NOMO-1 treated with dmso at 0.1 percent for 144 hours (cell line): ENCODE measurements around the gene KCNG2.
"Not testable (repeated sequence)": the region's sequence is repeated elsewhere in the genome, so short reads cannot be mapped to it uniquely, and the experiment has no call there.

Experiments
- DNase-seq: peaks from one replicate; lab custom pipeline; 2025; ENCODE audit not compliant: unreplicated experiment; lab: John Stamatoyannopoulos, UW

Gene KCNG2

DNA sequence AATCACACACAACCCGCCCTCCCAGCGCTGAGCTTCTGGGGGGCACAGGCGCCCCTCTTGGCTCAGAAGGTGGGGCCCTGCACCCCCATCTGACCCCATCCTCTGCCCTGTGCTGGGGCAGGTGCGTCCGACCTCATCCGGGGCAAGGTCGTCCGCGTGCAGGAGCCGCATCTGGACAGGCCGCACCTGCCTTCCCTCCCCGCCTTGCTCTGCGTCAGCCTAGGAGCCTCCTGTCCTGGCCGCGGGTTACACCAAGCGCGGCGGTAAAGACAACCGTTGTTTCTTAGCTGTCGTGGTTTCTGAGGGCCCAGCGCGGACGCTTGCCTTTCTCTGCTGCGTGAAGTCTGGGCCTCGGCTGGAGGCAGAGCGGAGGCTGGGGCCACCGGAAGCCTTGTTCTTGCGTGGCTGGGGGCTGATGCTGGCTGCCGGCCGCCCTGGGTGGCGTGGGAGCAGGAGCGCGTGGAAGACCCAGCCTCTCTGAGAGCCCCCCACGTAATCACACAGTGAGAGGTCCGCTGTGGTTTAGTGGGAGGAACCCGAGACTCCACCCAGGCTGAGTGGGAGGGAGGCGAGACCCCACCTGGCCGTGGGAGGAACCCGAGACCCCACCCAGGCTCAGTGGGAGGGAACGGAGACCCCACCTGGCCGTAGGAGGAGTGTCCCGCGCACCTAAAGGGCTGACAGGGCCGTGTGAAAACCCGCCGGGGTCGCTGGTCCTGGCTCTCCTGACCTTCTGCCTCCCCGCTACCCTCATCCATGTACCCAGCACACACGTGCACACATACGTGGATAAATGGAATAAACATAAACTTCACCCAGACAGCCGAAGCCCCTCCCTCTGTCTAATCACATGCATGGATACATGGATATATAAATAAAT, 51.8 kb downstream of the KCNG2 start:
- DNase-seq, result no peak

GRCh38 chr18:79850731-79851130, 53.0 kb downstream of the KCNG2 start:
- no peak for DNase-seq

DNA sequence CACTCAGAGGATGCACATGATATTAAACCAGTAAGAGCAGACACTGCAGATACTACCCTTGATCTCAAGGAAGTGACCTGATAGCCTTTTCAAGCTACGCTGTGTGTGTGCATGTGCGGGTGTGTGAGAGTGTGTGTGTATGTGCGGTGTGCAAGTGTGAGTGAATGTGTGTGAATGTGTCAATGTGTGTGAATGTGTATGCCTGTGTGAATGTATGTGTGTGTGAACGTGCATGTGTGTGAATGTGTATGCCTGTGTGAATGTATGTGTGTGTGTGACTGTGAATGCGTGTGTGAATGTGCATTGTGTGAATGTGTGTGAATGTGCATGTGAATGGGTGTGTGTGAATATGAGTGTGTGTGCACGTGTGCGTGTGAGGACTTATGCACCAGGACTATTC, 53.8 kb downstream of the KCNG2 start:
- no peak for DNase-seq

DNA sequence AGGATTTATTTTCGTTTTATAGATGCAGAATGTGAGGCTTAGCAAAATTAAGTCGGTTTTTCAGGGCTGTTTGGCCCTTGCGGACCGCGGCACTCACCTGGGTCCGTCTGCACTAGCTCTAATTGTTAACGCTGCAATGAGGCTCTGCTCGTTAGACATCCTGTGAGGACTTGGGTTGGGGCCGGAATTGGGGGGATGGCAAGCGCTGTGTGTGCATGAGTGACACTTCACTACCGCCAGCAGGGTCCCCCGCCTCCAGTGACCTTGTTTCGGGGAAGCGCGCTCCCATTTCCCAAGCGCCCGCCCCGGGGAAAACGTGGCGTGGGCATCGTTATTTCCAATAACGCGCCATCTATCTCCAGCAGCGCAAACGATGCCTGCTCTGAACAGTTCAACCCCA, 54.2 kb downstream of the KCNG2 start:
- DNase-seq, result no peak

DNA sequence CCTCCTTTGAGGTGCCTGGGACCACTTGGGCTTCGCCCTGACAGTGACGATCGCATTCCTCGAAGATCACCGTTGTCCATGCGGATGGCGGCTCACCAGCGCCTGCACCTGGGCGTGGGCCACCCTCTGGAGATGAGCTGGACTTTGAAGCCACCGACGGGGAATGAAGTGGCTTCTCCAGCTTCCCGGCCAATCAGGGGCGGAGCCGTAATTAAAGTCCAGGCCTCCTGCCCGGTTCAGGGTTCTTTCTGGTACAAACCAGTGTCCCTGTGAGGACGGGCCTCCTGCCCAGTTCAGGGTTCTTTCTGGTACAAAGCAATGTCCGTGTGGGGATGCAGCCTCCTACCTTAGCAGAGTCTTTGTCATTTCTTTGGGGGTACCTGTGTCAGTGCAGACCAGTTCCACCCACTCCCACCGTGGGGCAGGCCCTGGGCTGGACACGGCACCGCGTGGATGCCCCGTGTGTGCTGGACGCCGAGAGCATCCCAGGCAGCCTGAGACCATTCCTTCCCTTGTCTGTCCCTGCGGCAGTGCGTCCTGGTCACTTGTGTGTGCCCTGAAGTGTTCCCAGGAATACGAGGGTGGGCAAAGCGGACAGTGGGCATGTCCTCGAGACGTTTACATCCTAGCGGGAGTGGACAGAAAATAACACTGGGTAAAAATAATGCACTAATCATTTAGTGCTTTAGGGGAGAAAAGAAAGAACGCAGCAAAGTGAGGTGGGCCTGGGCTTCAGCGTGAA, 55.0 kb downstream of the KCNG2 start:
- no peak for DNase-seq

DNA sequence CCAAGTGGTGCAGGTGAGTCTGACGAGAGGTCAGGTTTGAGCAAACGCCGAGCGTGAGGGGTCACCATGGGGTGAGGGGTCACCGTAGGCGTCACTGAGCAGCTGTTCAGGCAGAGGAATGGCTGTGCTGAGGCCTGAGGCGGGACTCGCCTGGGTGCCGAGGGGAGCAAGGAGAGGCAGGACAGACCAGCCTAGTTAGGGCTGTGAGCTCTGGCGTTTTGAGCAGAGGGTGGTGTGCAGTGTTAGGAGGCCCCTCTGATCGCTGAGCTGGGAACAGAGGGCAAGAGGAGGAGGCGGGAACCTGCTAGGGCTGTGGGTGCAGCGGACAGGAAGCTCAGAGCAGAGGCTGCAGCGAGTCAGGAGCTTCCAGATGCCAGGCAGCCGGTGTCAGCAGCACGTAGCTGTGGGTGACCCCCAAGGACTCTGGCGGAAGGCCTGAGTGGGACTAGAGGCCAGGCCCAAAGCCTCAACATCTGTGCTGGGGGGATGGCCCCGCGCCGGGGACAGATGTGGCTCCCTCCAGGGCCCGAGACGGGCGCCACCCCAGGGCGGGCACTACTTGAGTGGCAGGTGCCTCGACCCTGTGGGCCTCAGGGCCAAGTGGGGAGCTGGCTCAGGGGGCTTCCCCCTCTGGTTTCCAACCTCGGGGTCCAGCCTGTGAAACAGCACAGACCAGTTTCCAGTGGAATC, 55.7 kb downstream of the KCNG2 start:
- DNase-seq, result no peak

GRCh38 chr18:79853993-79854364, 56.2 kb downstream of the KCNG2 start:
- DNase-seq, result no peak

DNA sequence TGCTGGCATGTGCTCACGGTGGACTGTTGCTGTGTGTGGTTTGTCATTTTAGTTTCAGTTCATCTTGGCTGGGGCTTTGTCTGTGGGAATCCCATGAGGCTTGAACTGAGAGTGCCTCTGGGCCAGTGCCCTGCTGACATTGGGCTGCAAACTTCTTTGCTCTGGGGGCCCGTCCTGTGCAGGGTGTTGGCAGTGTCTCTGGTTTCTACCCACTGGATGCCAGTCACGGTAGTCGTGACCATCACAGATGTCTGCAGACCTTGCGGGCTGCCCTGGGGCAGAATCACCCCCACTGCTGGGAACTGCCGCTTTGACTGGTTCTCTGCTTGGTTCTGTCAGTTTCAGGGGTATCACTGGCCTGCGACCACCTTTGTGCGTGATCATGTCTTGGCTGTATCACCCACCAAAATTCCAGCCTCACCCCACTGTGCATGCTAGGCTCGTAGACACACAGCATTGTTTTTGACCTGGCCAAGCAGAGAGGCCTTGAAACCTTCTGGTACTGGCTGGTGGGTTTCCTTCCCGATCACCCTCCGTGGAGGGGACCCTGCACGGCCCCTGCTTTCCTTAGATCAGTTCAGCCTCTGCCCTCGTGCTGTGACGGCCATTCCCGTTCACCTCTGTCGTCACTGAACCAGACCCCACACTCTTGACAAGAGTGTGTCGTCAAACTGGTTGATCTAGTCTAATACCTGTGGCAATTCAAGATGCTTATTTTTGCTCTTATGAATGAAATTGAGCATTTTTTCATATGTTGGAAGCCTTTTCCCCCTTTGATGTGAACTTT, 57.6 kb downstream of the KCNG2 start:
- no peak for DNase-seq

DNA sequence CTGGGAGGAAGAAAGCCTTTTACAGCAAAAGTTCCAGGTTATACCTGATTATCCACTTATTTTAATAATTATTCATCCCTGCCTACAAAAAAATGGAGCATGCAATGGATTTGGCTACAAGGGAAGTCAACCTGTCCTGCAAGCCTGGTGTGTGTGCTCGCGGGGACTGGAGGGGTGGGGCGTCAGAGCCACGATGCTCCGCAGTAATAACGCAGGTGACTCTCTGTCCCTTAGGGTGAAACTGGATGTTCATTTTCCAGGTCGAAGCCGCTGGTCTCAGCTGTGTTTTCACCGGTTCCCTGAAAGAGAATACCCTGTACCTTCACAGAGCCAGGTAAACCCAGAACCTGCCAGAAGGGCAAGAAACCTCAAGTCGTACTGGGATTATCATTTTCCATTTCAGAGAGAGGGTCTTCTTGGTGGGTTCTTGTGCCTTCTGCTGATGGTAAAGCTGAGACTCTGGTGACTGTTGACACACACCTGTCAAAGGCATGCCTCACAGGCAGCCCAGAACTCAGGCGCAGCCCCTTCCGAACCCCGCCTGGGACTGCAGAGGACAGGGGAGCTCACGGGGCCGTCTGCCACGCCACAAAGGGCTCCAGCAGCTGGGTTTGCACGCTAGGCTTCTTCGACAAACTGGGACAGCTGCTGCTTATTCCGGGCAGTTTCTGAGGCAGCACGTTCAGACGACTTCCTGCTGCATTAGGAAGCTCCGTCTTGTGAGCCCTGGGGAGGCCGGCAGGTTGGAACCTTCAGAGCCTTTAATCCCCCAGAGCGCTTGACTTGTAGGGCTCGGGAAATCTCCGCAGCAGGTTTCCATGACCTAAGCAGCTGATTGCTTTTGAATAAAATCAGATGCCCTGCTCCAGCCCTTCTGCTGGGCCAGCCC, 58.6 kb downstream of the KCNG2 start:
- no peak for DNase-seq

DNA sequence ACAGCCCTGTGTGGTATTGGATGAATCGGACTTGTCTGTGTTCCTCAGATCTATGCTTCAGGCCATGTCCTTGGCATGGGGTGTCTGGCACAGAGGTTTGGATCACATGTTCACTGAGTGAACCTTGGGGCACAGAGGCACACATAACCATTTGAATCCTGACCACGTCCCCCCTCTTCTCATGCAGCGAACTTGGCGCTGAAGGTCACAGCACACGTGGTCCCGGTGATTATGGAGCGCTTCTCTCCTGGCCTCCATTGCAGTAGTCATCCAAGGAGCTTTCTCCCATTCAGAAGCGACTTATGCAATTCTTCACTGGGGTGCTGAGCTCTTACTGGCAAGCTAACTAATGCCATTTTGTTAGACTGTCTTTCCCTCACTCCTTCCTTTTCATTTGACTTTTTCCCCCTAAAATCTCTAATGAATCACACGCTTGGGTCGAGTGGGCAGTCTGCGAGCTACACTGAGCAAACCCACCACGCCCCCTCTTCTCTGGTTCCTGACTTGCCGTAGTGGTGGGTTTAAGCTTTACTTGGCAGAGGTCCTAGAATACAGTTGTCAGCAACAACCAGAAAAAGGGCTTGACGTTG, 59.4 kb downstream of the KCNG2 start:
- DNase-seq, result no peak

DNA sequence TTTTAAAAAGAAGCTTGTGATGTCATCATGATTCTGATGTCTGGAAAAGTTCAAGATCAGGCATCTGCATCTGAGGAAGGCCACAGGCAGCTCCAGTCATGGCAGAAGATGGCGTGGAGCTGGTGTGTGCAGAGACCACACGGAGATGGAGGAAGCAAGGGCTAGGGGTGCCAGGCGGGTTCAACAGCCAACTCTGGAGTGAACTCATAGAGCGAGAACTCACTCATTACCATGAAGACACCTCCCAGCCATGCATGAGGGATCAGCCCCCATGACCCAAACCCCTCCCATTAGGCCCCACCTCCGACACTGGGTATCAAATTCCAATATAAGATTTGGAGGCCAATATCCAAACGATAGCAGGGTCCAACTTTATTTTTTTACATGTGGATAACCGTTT, 61.6 kb downstream of the KCNG2 start:
- no peak for DNase-seq

GRCh38 chr18:79861687-79862086, 63.9 kb downstream of the KCNG2 start:
- DNase-seq, result no peak

DNA sequence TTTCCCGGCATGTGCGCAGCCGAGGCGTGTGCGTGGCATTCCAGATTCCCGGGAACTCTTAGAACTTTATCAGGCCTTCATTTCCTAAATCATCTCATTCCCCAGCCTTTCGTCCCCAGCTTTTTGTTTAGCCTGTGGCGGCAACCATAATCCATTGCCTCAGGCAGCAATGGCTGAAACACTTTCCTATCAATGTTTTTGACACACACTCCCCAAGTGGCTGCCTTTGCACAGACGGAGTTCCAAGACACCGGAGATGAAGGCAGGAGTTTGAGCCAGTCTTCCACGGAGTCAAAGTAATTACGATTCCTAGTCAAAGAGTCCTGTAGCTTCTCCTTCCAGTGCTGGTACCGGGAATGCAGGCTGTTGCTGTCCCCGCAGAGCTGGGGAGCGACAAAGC, 64.8 kb downstream of the KCNG2 start:
- no peak for DNase-seq

GRCh38 chr18:79863161-79864005, 65.6 kb downstream of the KCNG2 start:
- no peak for DNase-seq

GRCh38 chr18:79864006-79864725, 66.4 kb downstream of the KCNG2 start:
- DNase-seq, result no peak

DNA sequence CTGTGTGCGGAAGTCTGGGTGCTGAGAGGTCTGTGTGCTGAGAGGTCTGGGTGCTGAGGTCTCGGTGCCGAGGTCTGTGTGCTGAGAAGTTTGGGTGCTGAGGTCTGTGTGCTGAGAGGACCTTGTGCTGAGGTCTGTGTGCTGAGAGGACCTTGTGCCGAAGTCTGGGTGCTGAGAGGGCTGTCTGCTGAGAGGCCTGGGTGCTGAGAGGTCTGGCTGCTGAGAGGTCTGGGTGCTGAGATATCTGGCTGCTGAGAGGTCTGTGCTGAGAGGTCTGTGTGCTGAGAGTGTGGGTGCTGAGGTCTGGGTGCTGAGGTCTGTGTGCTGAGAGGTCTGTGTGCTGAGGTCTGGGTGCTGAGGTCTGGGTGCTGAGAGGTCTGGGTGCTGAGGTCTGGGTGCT, 67.2 kb downstream of the KCNG2 start:
- DNase-seq, result not testable (repeated sequence)

- not testable (repeated sequence) for DNase-seq
Observed at GRCh38 chr18:79865951-79866350, 68.2 kb downstream of the KCNG2 start.
